ENCODE data around the gene CDH13. TPM values are rescaled to one million over a fixed set of nuclear protein-coding genes. Genes with fewer than 3 reads are reported as not detected.

CDH13 gene
- total and polyA plus RNA-seq, 2 donors (not counting 1 experiment from before 2014, with no cell fraction given): 27.6 to 96.7 TPM

GRCh38 chr16:82805866-82806265 lies 179.1 kb downstream of the CDH13 start:
- Histone ChIP-seq H3K4me1 (ENCODE audit: control insufficient read depth, extremely low read depth, insufficient read depth, low read length) (no peaks in the 10 kb centered on the region), H3K36me3 (ENCODE audit: control insufficient read depth, insufficient read depth, low read length) (no peaks in the 10 kb centered on the region), H3K9me3 (ENCODE audit: control insufficient read depth, insufficient read depth, low read depth, low read length) (no peaks in the 10 kb centered on the region), H4K20me1 (ENCODE audit: control insufficient read depth, extremely low read depth, insufficient read depth, low read length) (no peaks in the 10 kb centered on the region), H3K27me3 (ENCODE audit: control insufficient read depth, insufficient read depth, low read length) (no peaks in the 10 kb centered on the region), H3K27ac (ENCODE audit: insufficient read depth, low read length) (no peak overlapping the region), H3K9ac (ENCODE audit: insufficient read depth, low read length) (no peak overlapping the region), H3K4me3 (replicated peaks in 1 of 4; ENCODE audit: control extremely low read depth in 1 of 4, insufficient read depth in 1 of 4, low read depth in 3 of 4, low read length in 4 of 4) (no peak overlapping the region), H3K79me2 (ENCODE audit: control insufficient read depth, insufficient read depth, low read length) (no peaks in the 10 kb centered on the region), H3K4me2 (ENCODE audit: extremely low read depth, insufficient read depth, low read length) (no peak overlapping the region), H2AFZ (ENCODE audit: low read length) (no peak overlapping the region)
- DNase-seq (ENCODE audit: low read depth in 2 of 2): no peak
- TF ChIP-seq CTCF (conservative IDR thresholded peaks at IDR 0.05 in 1 of 2, IDR thresholded peaks at IDR 0.05 in 1 of 2; ENCODE audit: low read depth in 1 of 2, low read length in 2 of 2): no peak
- no peak for TF ChIP-seq EZH2 (IDR thresholded peaks at IDR 0.05; ENCODE audit: low read length, missing control alignments)

DNA sequence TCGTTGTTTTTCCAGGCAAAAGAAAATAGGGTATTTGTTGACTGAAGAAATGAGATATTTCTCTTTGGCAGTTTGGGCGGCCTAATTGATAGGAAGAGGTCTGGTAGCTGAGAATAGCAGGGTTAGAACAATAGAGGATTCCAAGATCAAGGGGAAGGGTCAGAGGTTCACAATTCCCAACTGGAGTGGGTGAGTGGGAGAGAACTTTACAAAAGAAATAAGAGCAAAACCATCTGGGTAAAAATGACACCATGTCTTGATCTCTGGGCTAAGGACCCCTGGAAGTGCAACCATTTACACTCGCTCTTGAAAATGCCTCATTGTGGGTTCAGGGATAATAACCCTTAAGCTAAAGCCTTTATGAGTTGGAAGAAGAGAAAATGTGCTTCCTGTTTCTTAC lies 180.5 kb downstream of the CDH13 start:
- Histone ChIP-seq H3K27ac (ENCODE audit: insufficient read depth, low read length) (no peak overlapping the region), H3K9me3 (ENCODE audit: control insufficient read depth, insufficient read depth, low read depth, low read length) (no peaks in the 10 kb centered on the region), H3K4me3 (replicated peaks in 1 of 4; ENCODE audit: control extremely low read depth in 1 of 4, insufficient read depth in 1 of 4, low read depth in 3 of 4, low read length in 4 of 4) (no peak overlapping the region), H4K20me1 (ENCODE audit: control insufficient read depth, extremely low read depth, insufficient read depth, low read length) (no peaks in the 10 kb centered on the region), H2AFZ (ENCODE audit: low read length) (no peak overlapping the region), H3K79me2 (ENCODE audit: control insufficient read depth, insufficient read depth, low read length) (no peaks in the 10 kb centered on the region), H3K36me3 (ENCODE audit: control insufficient read depth, insufficient read depth, low read length) (no peaks in the 10 kb centered on the region), H3K9ac (ENCODE audit: insufficient read depth, low read length) (no peak overlapping the region), H3K4me1 (ENCODE audit: control insufficient read depth, extremely low read depth, insufficient read depth, low read length) (no peaks in the 10 kb centered on the region), H3K4me2 (ENCODE audit: extremely low read depth, insufficient read depth, low read length) (no peak overlapping the region), H3K27me3 (ENCODE audit: control insufficient read depth, insufficient read depth, low read length) (no peaks in the 10 kb centered on the region)
- DNase-seq (ENCODE audit: low read depth in 2 of 2): no peak
- no peak for TF ChIP-seq CTCF (conservative IDR thresholded peaks at IDR 0.05 in 1 of 2, IDR thresholded peaks at IDR 0.05 in 1 of 2; ENCODE audit: low read depth in 1 of 2, low read length in 2 of 2)
- TF ChIP-seq EZH2 (IDR thresholded peaks at IDR 0.05; ENCODE audit: low read length, missing control alignments): no peak

DNA sequence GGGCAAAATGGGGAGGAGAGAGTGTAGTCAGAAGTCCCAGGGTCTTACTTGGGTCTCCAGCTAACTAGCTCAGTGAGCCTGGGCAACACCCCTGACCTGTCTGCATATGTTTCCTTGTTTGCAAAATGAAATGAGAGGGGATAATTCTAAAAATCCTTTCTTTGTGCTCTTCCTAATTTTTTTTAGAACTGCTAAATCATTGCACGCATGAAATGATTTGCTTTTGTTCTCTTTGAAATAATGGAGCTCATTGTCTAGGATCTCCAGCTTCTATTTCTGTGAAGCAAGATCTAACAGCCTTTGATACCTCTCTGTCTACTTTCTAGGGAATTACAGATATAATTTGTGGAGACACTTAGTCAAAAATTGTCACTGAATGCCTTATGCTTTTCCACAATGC lies 181.3 kb downstream of the CDH13 start:
- Histone ChIP-seq H3K4me1 (ENCODE audit: control insufficient read depth, extremely low read depth, insufficient read depth, low read length) (no peaks in the 10 kb centered on the region), H3K36me3 (ENCODE audit: control insufficient read depth, insufficient read depth, low read length) (no peaks in the 10 kb centered on the region), H3K27me3 (ENCODE audit: control insufficient read depth, insufficient read depth, low read length) (no peaks in the 10 kb centered on the region), H3K9ac (ENCODE audit: insufficient read depth, low read length) (no peak overlapping the region), H3K4me2 (ENCODE audit: extremely low read depth, insufficient read depth, low read length) (no peak overlapping the region), H3K79me2 (ENCODE audit: control insufficient read depth, insufficient read depth, low read length) (no peaks in the 10 kb centered on the region), H3K9me3 (ENCODE audit: control insufficient read depth, insufficient read depth, low read depth, low read length) (no peaks in the 10 kb centered on the region), H2AFZ (ENCODE audit: low read length) (no peak overlapping the region), H4K20me1 (ENCODE audit: control insufficient read depth, extremely low read depth, insufficient read depth, low read length) (no peaks in the 10 kb centered on the region), H3K4me3 (replicated peaks in 1 of 4; ENCODE audit: control extremely low read depth in 1 of 4, insufficient read depth in 1 of 4, low read depth in 3 of 4, low read length in 4 of 4) (no peak overlapping the region), H3K27ac (ENCODE audit: insufficient read depth, low read length) (no peak overlapping the region)
- TF ChIP-seq EZH2 (IDR thresholded peaks at IDR 0.05; ENCODE audit: low read length, missing control alignments): no peak
- TF ChIP-seq CTCF (conservative IDR thresholded peaks at IDR 0.05 in 1 of 2, IDR thresholded peaks at IDR 0.05 in 1 of 2; ENCODE audit: low read depth in 1 of 2, low read length in 2 of 2): no peak
- DNase-seq (ENCODE audit: low read depth in 2 of 2): no peak

All from fibroblast of lung (primary cell).